NCI-H2107 (cell line): ENCODE results near the gene ACTR5.
"Not testable (repeated sequence)": the region's sequence is repeated elsewhere in the genome, so short reads cannot be mapped to it uniquely, and the experiment has no call there.

ENCODE experiments used
- DNase-seq: peaks from one replicate; lab custom pipeline; 2025; lab: John Stamatoyannopoulos, UW

Gene ACTR5

DNA sequence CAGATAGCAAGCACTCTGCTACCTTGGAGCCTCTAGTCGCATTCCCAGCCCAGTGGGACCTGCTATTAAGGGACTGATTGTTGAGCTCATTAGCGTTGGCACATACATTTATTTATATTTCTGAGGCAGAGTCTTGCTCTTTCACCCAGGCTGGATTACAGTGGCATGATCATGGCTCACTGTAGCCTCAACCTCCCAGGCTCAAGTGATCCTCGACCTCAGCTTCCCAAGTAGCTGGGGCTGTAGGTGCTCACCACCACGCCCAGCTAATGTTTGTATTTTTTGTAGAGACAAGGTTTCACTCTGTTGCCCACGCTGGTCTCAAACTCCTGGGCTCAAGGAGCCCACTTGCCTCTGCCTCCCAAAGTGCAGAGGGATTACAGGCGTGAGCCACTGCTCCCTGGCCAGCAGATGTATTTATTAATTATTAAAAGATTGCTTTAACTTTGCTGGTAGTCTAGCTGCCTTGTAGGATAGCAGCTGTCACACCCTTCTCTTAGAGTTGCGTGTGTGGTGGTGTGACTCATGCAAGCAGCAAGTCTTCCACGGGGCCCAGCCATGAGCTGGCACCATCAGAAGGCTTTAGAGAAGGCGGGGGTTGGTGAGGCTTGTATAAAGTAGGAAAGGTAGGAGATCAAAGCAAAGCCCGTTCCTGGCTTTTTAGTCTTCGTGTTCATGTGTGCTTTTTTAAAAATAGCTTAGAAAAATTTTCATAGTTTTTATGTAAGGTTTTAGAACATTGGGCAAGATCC, 16.5 kb downstream of the ACTR5 start:
- DNase-seq = no peak

DNA sequence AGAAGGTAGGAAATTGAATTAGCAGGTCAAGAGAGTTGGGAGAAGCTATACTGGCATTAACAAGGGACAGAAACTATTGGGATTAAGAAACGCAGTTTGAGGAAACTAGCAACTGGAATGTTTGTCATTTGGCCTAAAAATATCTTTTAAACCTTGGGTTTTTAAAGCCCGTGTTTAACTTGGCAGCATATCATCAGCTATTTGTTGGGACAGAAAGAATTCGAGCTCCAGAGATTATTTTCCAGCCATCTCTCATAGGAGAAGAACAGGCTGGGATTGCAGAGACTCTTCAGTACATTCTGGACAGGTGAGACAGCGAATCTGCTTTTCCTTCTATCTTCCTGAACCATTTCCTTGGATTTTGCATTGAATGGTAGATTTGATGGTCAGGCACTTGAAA, 17.8 kb downstream of the ACTR5 start:
- DNase-seq = no peak

DNA sequence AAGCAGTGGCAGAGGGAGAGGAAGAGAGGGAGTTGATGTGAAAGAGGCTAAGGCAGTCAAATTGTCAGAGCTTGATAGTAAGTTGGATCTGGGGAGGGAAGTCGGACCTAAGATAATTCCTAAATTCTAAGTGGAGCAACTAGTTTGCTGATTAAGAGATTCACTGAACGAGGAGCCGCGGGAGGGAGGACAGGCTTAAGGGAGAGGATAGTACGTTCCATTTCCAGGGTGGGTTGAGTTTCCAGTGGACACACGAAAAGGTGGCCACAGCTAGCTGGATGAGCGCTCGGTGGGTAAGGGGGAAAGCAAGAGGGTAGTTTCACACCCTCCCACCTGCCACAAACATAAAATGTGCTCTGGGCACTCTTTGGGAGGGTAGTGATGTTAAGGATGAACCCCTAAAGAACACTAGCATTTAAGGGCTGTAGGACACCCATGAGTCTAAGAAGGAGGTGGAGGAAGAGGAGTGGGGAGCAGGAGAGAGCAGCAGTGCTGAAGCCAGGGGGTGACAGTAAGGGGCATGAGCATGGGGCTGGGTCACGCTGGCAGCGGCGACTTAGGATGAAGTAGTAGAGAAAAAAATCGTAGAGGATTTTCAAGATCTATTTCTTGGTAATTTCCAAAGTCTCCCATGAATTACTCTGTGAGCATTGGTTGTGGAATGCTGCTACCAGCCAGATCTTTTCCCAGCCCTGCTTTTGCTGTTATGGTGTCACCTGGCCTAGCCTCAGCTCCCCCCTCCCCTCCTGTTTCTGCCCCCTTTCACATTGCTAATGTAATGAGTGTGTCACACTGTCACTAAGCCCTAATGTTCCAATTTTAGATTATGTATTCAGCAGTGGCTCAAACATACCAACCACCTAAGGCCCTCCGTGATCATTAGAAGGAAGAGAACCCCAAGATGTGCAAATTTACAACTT, 21.4 kb downstream of the ACTR5 start:
- DNase-seq = no peak

DNA sequence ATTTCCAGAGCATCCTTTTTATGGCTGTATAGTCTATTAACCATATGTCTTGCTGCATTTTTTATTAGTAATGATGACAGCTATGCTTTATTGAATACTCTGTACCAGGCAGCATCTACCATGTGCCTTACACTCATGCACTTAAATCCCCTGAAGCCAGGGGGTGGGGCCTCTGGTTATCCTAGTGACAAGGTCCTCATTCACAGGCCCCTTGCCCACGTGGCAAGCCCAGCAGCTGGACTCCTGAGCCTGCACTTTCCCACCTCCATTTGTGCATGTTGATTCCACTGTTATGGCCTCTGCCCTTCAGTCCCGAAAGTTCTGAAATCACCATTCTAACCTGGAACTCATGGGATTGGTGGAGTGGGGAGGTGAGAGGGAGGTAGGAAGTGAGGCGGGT, 22.3 kb downstream of the ACTR5 start:
- no peak for DNase-seq

DNA sequence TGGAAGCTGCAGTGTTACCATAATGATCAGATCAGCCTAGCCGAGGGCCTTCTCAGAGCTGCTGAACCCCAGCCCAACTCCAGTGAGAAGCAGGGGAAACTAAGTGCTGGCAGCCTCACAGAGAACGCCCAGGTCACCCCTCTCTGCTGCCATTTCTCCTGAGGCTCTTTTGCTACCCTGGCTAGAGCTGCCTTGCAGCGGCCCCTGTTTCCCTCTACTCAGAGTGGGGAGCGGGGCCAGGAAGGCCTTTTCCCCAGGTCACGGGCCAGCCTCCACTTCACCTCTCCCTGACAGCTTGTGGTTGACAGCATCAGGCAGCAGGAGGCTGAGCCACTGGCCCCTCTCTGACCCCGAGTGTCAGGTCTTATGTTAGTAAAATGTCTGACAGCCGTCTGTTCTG, 22.7 kb downstream of the ACTR5 start:
- no peak for DNase-seq

DNA sequence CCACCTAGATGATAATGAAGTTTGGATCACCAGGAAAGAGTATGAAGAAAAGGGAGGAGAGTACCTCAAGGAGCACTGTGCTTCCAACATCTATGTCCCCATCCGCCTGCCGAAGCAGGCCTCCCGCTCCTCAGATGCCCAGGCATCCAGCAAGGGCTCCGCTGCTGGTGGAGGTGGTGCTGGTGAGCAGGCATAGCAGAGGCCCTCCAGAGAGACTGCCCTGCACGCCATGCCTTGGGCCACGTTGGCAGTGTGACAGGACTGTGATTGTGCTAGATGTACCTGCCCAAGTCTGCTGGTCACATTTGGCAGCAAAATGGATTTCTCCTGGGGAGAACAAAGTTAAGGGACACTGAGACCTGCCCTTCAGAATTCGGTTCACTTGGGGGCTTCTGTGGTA, 23.4 kb downstream of the ACTR5 start:
- DNase-seq = no peak

DNA sequence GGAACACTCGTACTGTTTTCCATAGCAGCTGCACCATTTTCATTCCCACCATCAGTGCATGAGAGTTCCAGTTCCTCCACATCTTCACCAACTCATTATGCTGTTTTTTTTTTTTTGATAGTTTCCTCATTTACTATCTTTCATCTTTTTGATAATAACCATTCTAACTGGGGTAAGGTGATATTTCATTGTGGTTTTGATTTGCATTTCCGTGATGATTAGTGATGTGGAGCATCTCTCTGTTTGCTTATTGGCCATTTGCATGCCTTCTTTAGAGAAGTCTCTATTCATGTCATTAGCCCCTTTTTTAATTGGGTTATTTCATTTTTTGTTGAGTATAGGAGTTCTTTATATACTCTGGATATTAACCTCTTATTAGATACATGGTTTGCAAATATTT, 25.9 kb downstream of the ACTR5 start:
- DNase-seq = no peak

DNA sequence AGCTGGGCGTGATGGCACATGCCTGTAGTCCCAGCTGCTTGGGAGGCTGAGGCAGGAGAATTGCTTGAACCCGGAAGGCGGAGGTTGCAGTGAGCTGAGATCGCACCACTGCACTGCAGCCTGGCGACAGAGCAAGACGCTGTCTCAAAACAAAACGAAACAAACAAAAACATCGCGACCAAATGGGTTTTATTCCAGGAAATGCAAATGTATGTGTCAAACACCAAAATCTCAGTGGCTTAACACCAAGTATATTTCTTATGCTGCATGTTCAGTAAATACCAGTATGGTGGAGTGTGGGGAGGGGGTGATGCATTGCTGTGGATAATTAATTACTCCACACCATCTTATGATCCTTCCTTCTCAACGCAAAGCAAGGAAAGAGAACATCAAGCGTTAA, 28.1 kb downstream of the ACTR5 start:
- DNase-seq = no peak

DNA sequence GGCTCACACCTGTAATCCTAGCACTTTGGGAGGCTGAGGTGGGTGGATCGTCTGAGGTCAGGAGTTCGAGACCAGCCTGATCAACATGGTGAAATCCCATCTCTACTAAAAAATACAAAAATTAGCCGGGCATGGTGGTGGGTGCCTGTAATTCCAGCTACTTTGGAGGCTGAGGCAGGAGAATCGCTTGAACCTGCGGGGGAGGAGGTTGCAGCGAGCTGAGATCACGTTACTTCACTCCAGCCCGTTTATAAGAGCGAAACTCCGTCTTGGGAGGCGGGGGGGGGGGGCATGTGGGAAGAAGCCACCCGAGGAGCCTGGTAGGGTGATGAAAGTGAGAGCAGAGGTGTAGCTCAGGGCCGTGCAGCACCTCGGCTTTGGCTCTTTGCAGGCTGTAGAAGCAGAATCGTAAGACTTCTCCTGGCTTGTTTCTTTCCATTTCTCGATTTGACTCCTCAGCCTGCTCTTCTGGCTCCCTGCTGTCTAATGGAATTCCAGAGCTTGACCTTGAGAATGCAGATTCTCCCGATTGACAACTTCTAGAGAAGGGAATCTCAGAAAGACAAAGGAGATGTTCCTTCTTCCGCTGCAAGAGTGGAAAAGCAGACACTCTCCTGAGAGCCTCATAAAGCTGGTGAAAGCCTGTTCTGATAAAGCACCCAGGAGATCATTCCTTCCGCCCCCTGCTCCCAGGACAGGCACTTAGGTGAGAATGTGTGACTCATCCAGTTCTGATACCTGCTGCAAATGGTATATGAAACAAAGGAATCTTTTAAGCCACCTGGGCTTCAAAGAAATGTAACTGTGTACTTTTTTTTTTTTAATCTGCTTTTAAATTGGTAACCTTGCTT, 31.2 kb downstream of the ACTR5 start:
- DNase-seq = no peak

DNA sequence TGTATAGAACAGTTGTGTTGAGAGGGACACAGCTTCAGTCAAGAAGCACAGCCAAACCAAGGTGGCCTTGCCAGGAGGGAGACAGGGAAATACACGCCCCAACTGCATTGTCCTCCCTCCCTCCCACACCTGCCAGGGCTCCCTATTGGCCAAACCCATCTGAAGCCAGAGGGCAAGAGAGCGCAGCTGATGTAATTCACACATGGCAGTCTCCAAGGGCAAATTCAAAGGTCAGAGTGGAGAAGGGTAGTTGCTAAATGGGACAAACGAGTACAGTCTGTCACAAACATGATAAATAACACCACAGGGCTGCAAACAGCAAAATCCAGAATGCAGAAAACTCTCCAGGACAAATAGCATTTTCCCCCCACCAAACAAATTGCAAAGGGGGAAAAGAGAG, 34.0 kb downstream of the ACTR5 start:
- no peak for DNase-seq

DNA sequence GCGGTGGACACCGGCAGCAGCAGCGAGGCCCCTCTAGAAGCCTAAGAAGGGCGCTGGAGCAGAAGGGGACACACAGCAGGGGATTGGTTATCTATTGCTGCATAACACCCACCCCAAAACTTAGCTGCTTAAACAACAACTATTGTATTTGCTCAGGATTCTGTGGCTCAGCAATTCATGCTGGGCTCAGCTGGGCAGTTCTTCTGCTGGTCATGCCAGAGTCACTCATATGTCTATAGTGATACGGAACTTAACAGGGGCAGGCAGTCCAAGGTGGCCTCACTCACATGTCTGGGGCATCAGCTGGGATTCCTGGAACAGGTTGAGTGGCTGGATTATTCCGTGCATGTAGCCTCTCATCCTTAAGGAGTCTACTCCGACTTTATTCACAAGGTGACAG, 39.6 kb downstream of the ACTR5 start:
- no peak for DNase-seq

DNA sequence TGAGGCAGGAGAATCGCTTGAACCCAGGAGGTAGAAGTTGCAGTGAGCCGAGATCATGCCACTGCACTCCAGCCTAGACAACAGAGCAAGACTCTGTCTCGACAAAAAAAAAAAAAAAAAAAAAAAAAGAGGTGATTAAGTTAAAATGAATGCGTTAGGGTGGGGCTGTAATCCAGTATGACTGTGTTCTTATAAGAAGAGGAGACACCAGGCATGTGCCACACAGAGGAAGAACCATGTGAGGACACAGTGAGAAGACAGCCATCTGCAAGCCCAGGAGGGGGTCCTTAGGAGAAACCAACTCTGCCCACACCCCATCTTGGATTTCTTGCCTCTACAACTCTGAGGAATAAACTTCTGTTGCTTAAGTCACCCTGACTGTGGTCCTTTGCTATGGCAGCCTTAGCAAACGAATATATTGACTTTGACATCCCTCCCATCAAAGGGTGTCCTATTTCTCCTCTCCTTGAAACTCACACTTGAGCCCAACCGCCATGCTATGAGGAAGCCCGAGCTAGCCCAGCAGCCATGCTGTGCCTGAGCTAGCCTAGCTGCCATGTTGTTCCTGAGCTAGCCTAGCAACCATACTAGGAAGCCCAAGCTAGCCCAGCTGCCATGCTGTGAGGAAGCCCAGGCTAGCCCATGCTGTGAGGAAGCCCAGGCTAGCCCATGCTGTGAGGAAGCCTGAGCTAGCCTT, 41.4 kb downstream of the ACTR5 start:
- DNase-seq = no peak

DNA sequence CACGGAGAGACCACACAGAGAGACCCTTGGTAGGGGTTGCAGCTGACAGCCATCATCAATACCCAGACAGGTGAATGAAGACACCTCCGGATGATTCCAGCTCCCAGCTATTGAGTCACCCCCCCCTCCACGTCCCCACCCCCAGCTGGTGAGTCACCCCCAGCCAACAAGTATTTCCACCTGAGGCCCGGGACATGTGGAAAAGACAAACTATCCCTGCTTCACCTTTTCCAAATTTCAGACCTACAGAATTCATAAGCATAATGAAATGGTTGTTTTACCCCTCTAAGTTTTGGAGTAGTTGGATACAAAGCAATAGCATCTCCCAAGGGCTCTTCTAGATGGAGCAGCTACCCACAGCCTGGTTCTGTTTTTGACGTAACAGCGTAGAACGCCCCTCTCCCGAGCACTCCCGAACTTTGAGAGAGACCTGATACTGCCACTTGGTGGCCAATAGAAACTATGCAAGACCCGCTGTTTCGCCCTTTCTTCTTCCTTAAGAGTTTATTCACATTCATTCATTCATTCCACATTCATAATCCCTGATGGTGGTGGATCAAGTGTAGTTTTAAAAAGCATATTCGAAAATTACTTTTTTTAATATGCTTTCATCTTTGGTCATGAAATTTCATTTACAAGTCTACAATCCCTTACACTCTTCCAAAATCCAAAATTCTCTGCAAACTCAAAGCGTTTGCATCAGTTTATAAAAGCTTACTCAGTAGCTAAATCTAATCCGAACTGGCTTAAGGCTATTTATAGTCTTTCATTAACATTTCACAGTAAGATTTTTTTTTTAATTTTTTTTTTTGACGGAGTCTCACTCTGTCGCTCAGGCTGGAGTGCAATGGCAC, 42.2 kb downstream of the ACTR5 start:
- DNase-seq = no peak

DNA sequence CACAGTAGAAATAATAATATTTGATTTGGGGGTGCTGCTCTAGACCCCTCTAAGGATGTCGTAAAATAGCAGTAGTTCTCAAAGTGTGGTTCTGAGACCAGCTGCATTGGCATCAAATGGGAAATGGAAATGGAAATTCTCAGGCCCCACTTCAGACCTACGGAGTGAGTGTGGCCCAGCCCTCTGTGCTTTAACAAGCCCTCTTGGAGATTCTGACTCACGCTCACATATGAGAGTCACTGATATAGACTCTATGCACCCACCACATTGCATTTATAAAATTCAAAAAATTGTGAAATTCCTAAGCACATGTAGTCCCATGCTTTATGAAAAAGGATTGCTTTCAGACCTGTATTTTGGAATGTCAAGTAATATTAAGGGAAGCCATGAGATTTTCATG, 43.0 kb downstream of the ACTR5 start:
- no peak for DNase-seq

DNA sequence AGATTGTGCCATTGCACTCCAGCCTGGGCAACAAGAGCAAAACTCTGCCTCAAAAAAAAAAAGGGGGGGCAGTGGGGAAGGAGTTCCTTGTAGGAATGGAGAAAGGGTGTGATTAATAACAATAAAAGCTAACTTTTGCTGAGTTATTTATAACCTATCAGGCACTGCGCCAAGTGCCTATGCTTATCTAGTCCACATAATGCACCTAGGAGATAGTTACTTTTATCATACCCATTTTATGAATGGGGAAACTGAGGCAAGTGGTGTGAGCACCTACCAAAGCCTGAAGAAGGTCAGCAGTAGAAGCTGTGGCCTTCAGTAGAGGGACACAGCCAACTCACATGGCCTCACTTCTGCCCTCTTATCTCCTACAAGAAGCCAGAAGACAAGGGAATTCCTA, 43.7 kb downstream of the ACTR5 start:
- no peak for DNase-seq

DNA sequence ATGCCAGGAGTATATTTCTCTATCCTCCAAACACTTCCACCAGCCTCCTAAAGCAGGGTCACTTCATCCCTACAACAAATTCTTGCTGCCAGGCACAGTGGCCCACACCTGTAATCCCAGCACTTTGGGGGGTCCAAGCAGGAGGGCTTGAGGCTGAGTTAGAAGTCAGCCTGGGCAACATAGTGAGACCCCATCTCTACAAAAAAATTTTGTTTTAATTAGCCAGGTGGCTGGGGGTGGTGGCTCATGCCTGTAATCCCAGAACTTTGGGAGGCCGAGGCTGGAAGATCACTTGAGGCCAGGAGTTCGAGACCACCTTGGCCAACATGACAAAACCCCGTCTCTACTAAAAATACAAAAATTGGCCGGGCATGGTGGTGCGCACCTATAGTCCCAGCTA, 45.8 kb downstream of the ACTR5 start:
- DNase-seq = not testable (repeated sequence)

DNA sequence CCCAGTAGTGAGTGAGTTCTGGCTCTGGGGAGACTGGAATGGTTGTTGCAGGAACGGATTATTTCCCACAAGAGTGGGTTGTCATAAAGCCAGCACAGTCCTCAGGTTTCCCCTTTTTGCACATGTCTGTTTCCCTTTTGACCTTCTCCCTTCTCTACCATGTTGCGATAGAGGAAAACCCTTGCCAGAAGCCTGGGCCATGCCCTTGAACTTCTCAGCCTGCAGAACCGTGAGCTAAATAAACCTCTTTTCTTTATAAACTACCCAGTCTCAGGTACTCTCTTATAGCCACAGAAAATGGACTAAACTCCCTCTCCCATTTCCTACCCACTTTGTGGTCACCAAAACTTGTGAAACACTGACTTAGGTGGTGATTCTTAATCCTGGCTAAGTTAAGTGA, 50.0 kb downstream of the ACTR5 start:
- DNase-seq = no peak

DNA sequence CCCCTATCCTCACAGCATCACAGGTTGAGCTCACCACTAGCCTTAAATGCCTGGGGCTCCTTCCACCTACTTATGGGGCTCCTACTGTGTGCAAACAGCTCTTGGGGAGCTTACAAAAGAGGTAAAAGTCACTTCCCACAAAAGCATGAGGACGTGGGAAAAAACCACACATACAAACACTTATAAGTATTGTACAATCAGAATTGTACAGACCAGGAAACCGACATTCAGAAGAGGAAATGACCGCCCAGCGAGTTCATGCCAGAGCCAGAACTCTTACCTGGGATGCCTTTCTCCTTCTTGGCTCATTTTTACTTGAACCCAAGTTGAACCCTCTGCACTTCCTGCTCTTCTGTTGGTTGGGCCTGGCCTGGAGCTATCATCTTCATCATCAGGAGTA, 50.9 kb downstream of the ACTR5 start:
- DNase-seq = no peak

DNA sequence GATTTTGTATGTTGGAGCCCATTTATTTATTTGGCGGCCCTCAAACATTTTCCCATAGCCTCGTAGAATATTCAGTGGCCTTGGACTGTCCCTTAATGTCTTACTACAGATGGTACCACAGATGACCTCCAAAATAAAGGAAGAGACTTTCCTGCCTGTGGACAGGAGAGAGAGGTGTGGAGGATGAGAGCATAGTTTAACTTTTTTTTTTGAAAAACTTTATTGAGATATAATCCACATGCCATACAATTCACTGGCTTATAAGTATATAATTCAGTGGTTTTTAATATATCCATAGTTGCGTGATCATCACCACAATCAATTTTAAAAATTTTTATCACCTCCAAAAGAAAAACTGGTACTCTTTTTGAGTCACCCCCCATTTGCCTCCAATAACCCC, 52.6 kb downstream of the ACTR5 start:
- DNase-seq = no peak

DNA sequence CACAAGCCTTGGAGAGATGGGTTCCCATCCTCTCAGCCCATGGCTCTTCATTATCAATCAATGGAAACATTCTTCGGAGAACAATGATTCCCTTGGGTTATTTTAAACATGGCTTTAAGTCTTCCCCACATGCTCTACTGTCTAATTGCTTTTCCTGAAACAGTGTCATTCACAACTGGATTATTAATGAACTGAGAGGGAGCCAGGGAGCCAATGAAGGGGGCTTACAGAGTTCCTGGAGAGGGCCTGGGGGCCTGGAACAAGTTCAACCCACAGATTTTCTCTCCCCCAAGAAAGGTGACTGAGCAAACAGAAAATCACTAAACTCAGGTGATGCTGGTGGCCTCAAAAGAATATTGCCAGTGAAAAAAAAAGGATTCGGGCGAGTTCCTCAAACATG, 56.0 kb downstream of the ACTR5 start:
- DNase-seq = no peak
